IMR-90 (cell line): ENCODE results near the gene PSAP. TPM values are rescaled to one million over a fixed set of nuclear protein-coding genes. Genes with fewer than 3 reads are reported as not detected.

Experiments
- ATAC-seq: fragments of 200-7000 bp; cut with Tn5 transposase; 2 replicates; pipeline ENCODE4 v1.9.1; 2020; ENCODE audit warnings: low read depth, mild to moderate bottlenecking, moderate library complexity
- BruUV-seq: library from RNA; stranded (reverse); fragments of 400-500 nt; replicated peaks from 2 replicates; lab custom pipeline; 2021; lab: Mats Ljungman, UMichigan
- CTCF ChIA-PET: fragments of 300-600 bp; formaldehyde crosslinking; extraction: SDS; loops from one replicate; lab custom pipeline; 2021; ENCODE audit warnings: antibody characterized with exemption; lab: Yijun Ruan, JAX
- POLR2A ChIA-PET: fragments of 300-600 bp; sonication (Branson Sonifier 250); formaldehyde crosslinking; loops from one replicate; lab custom pipeline; 2022; ENCODE audit warnings: antibody characterized with exemption; ENCODE audit not compliant: unreplicated experiment; lab: Charles Lee
- DNase-seq: peaks from one replicate; pipeline ENCODE4 v3.0.0; 2013
- H2AFZ ChIP-seq: replicated peaks from 2 replicates; pipeline ENCODE3; 2013; ENCODE audit warnings: low read length, mild to moderate bottlenecking; ENCODE audit not compliant: poor library complexity
- H2AK5ac ChIP-seq: 2 replicates; pipeline ENCODE4 v1.6.1; 2013; ENCODE audit warnings: low read depth, low read length, inconsistent platforms
- H2AK9ac ChIP-seq: replicated peaks from 2 replicates; pipeline ENCODE3; 2013; ENCODE audit warnings: mild to moderate bottlenecking, low read depth, low read length, moderate library complexity; ENCODE audit not compliant: poor library complexity
- H2BK120ac ChIP-seq: 2 replicates; pipeline ENCODE4 v1.6.1; 2013; ENCODE audit warnings: low read depth, low read length, inconsistent platforms
- H2BK15ac ChIP-seq: 3 replicates; pipeline ENCODE4 v1.6.1; 2013; ENCODE audit warnings: low read depth, low read length, inconsistent platforms
- H2BK20ac ChIP-seq: 2 replicates; pipeline ENCODE4 v1.6.1; 2013; ENCODE audit warnings: low read depth, mild to moderate bottlenecking, inconsistent platforms, low read length, moderate library complexity
- H2BK5ac ChIP-seq: 2 replicates; pipeline ENCODE4 v1.6.1; 2013; ENCODE audit warnings: mild to moderate bottlenecking, low read depth, low read length, inconsistent platforms; ENCODE audit not compliant: poor library complexity, severe bottlenecking
- H3K14ac ChIP-seq: replicated peaks from 2 replicates; pipeline ENCODE4 v1.6.1; 2013; ENCODE audit warnings: low read depth, low read length, inconsistent platforms
- H3K18ac ChIP-seq: 2 replicates; pipeline ENCODE4 v1.6.1; 2013; ENCODE audit warnings: low read depth, low read length, control low read depth
- H3K23ac ChIP-seq: 2 replicates; pipeline ENCODE4 v1.6.1; 2013; ENCODE audit warnings: low read depth, low read length, inconsistent platforms
- H3K27ac ChIP-seq: 2 replicates; pipeline ENCODE4 v1.5.1; 2013; ENCODE audit warnings: mild to moderate bottlenecking, control low read depth, low read length; ENCODE audit not compliant: insufficient read depth
- H3K27me3 ChIP-seq: 2 replicates; pipeline ENCODE4 v1.6.1; 2013; ENCODE audit warnings: low read length; ENCODE audit not compliant: control insufficient read depth, insufficient read depth
- H3K36me3 ChIP-seq: 2 replicates; pipeline ENCODE4 v1.6.1; 2013; ENCODE audit warnings: low read length, mixed read lengths; ENCODE audit not compliant: control insufficient read depth, insufficient read depth
- H3K4ac ChIP-seq: 2 replicates; pipeline ENCODE4 v1.6.1; 2013; ENCODE audit warnings: low read depth, low read length, inconsistent platforms
- H3K4me1 ChIP-seq: 2 replicates; pipeline ENCODE4 v1.6.1; 2013; ENCODE audit warnings: low read length, mixed read lengths; ENCODE audit not compliant: control insufficient read depth, insufficient read depth
- H3K4me2 ChIP-seq: 2 replicates; pipeline ENCODE4 v1.6.1; 2013; ENCODE audit warnings: low read depth, mild to moderate bottlenecking, control low read depth, low read length, moderate library complexity
- H3K4me3 ChIP-seq: 2 replicates; pipeline ENCODE4 v1.5.1; 2013; ENCODE audit warnings: low read depth, mild to moderate bottlenecking, control low read depth, low read length, moderate library complexity; ENCODE audit not compliant: insufficient read depth
- H3K56ac ChIP-seq: 2 replicates; pipeline ENCODE4 v1.6.1; 2013; ENCODE audit warnings: low read length, inconsistent platforms; ENCODE audit not compliant: insufficient read depth; ENCODE audit errors: extremely low read depth
- H3K79me1 ChIP-seq, 2 experiments: 2 replicates each; pipeline ENCODE4 v1.6.1; 2013; ENCODE audit warnings: low read length in 2 of 2, inconsistent platforms in 1 of 2, low read depth in 1 of 2
- H3K9ac ChIP-seq: 2 replicates; pipeline ENCODE4 v1.6.1; 2013; ENCODE audit warnings: low read depth, low read length, control low read depth
- H3K9me1 ChIP-seq: 2 replicates; pipeline ENCODE4 v1.6.1; 2013; ENCODE audit warnings: low read length, inconsistent platforms; ENCODE audit not compliant: insufficient read depth
- H3K9me3 ChIP-seq: 2 replicates; pipeline ENCODE4 v1.6.1; 2013; ENCODE audit warnings: low read length; ENCODE audit not compliant: control insufficient read depth, insufficient read depth
- H4K20me1 ChIP-seq: 2 replicates; pipeline ENCODE4 v1.6.1; 2013; ENCODE audit warnings: low read length, inconsistent platforms; ENCODE audit not compliant: insufficient read depth
- H4K5ac ChIP-seq: 2 replicates; pipeline ENCODE4 v1.6.1; 2013; ENCODE audit warnings: mild to moderate bottlenecking, low read depth, low read length, control low read depth
- H4K8ac ChIP-seq, 2 experiments: 2 replicates each; pipeline ENCODE4 v1.6.1; 2013; ENCODE audit warnings: low read depth in 2 of 2, low read length in 2 of 2, control low read depth in 1 of 2, inconsistent platforms in 1 of 2
- H4K91ac ChIP-seq: 2 replicates; pipeline ENCODE4 v1.6.1; 2013; ENCODE audit warnings: low read depth, low read length, inconsistent platforms; ENCODE audit not compliant: insufficient read depth
- CEBPB ChIP-seq: IDR thresholded peaks from 2 replicates; pipeline ENCODE4 v1.6.1; 2012; ENCODE audit warnings: low read depth, low read length, improper control_type of control experiment
- MAFK ChIP-seq: IDR thresholded peaks from 2 replicates; pipeline ENCODE4 v1.6.1; 2012; ENCODE audit warnings: low read depth, low read length, improper control_type of control experiment
- RAD21 ChIP-seq: IDR thresholded peaks from 2 replicates; pipeline ENCODE4 v1.6.1; 2012; ENCODE audit warnings: low read length, improper control_type of control experiment
- RFX5 ChIP-seq: IDR thresholded peaks from 2 replicates; pipeline ENCODE4 v1.8.0; 2012; ENCODE audit warnings: low read depth, mild to moderate bottlenecking, low read length, moderate library complexity
- USF2 ChIP-seq: fragments of 150-350 bp; IDR thresholded peaks from 2 replicates; pipeline ENCODE4 v1.6.1; 2017; ENCODE audit warnings: mild to moderate bottlenecking, antibody characterized with exemption, low read length, low read depth
- WGBS, 2 experiments: methylation state at CpG; one replicate each; pipeline versions ENCODE4 v1.1.5 to v1.1.7; 2013; ENCODE audit warnings: missing lambda C conversion rate in 2 of 2; ENCODE audit not compliant: insufficient read length in 1 of 2; ENCODE audit errors: extremely low coverage in 2 of 2; 5-methylcytosine and 5-hydroxymethylcytosine counted together
- dilution Hi-C: fragments of 300-500 bp; cut with HindIII; formaldehyde crosslinking; loops from one replicate; pipeline ENCODE4 v1.14.3; 2018; ENCODE audit warnings: low sequenced_read_pairs; ENCODE audit not compliant: unreplicated experiment
- in situ Hi-C: fragments of 300-500 bp; cut with MboI; formaldehyde crosslinking; loops from 3 replicates; pipeline ENCODE4 v1.14.3; 2019; ENCODE audit warnings: low sequenced_read_pairs, inconsistent platforms, mixed read lengths
- intact Hi-C: fragments of 100-400 bp; cut with micrococcal nuclease; formaldehyde crosslinking; loops from 2 replicates; pipeline ENCODE4 v1.10.0; 2022
- polyA plus RNA-seq, 3 experiments: library from polyadenylated mRNA; depleted of rRNA; stranded (reverse); fragments of >200 nt; gene quantifications; 2 replicates each; pipeline ENCODE4 v1.2.3, GENCODE V29; 2012; ENCODE audit warnings: low replicate concordance in 1 of 3
- total RNA-seq: library from RNA; depleted of rRNA; stranded (reverse); fragments of >200 nt; gene quantifications from 2 replicates; pipeline ENCODE4 v1.2.3, GENCODE V29; 2012

The PSAP gene
- total and polyA plus RNA-seq, 2 of the 4 experiments (the other 2 are of a cell fraction): 216 to 876 TPM

- Histone ChIP-seq H3K23ac (no peak overlapping the region), H2BK120ac (no peak overlapping the region), H3K9me1 (peaks cover 21% of the 10 kb centered on the region), H3K27ac (no peak overlapping the region), H4K91ac (no peak overlapping the region), H2AK9ac (no peak overlapping the region), H3K79me1 (peaks cover 21 to 88% of the 10 kb centered on the region in 2 experiments; a peak in 3 of 4 replicates), H2AK5ac (no peak overlapping the region), H2BK5ac (no peak overlapping the region), H4K20me1 (peaks cover 99% of the 10 kb centered on the region), H3K4me2 (no peak overlapping the region), H3K36me3 (peaks cover 7% of the 10 kb centered on the region; the same call in 1 of the 2 replicates), H4K5ac (no peak overlapping the region), H3K14ac (no peak overlapping the region), H3K4me1 (peaks cover 16% of the 10 kb centered on the region), H3K9ac (no peak overlapping the region), H3K56ac (no peak overlapping the region), H3K18ac (no peak overlapping the region), H2BK15ac (no peak overlapping the region), H3K27me3 (no peaks in the 10 kb centered on the region), H3K4me3 (no peak overlapping the region), H3K9me3 (no peaks in the 10 kb centered on the region), H3K4ac (no peak overlapping the region), H4K8ac (no peak overlapping the region), H2AFZ (no peak overlapping the region), H2BK20ac (no peak overlapping the region)
- ATAC-seq: no peak
- TF ChIP-seq USF2 (no peak), RAD21 (no peak), RFX5 (no peak), MAFK (no peak), CEBPB (no peak)
- ChIA-PET POLR2A (no interaction called here), CTCF (interaction anchor here (0.9 kb wide), 1 partner anchor 18 kb away, joined by 3 read pairs; no protein-coding TSS in a partner anchor)
- no TSS peak for BruUV-seq
- intact Hi-C loops: loop anchor here (5.0 kb wide), 1 partner anchor 45 kb away; no protein-coding TSS in a partner anchor
- dilution Hi-C loops: no loop called here
- 100% methylated on average over 1 of the region's 2 CpGs; no CpG with 5 or more reads in 1 of the 2 experiments for WGBS, 2 experiments
- in situ Hi-C loops: no loop called here
- DNase-seq: no peak
Observed at GRCh38 chr10:71842422-71842821, 8.6 kb downstream of the PSAP start.
